Liver (tissue), 3 donors: Measurements from ENCODE around the gene TTLL7.

Experiments used
- ATF3 ChIP-seq: IDR thresholded peaks from 2 replicates; pipeline ENCODE4 v1.6.1; 2016; ENCODE audit warnings: antibody characterized with exemption
- CTCF ChIP-seq: fragments of 150-350 bp; IDR thresholded peaks from 2 replicates; pipeline ENCODE4 v1.5.1; 2017; ENCODE audit warnings: improper control_type of control experiment, low read depth, low read length; ENCODE audit not compliant: missing input control
- EGR1 ChIP-seq, 2 donors: IDR thresholded peaks; 2 replicates each; pipeline ENCODE4 v1.6.1; 2016 to 2018; ENCODE audit warnings: antibody characterized with exemption in 2 of 2, low read depth in 2 of 2
- FOXA2 ChIP-seq: IDR thresholded peaks from 2 replicates; pipeline ENCODE4 v1.6.1; 2016; ENCODE audit warnings: antibody characterized with exemption
- GABPA ChIP-seq, 2 donors: IDR thresholded peaks in 1 of 2; conservative IDR thresholded peaks in 1 of 2; 2 replicates each; pipeline ENCODE4 v1.6.1; 2016; ENCODE audit warnings: antibody characterized with exemption in 2 of 2, mild to moderate bottlenecking in 1 of 2, moderate library complexity in 1 of 2
- JUND ChIP-seq, 2 donors: IDR thresholded peaks; 2 replicates each; pipeline ENCODE4 v1.6.1; 2016; ENCODE audit warnings: antibody characterized with exemption in 2 of 2
- MAX ChIP-seq: IDR thresholded peaks from 2 replicates; pipeline ENCODE4 v1.6.1; 2016; ENCODE audit warnings: antibody characterized with exemption
- RAD21 ChIP-seq, 2 donors: IDR thresholded peaks; 2 replicates each; pipeline ENCODE4 v1.6.1; 2016; ENCODE audit warnings: antibody characterized with exemption in 2 of 2, mild to moderate bottlenecking in 2 of 2
- REST ChIP-seq: IDR thresholded peaks from 2 replicates; pipeline ENCODE4 v1.6.1; 2016; ENCODE audit warnings: antibody characterized with exemption, mild to moderate bottlenecking
- SP1 ChIP-seq: IDR thresholded peaks from 2 replicates; pipeline ENCODE4 v1.6.1; 2018; ENCODE audit warnings: antibody characterized with exemption, mild to moderate bottlenecking
- TAF1 ChIP-seq: conservative IDR thresholded peaks from 2 replicates; pipeline ENCODE4 v1.6.1; 2016; ENCODE audit warnings: antibody characterized with exemption, mild to moderate bottlenecking
- YY1 ChIP-seq: IDR thresholded peaks from 2 replicates; pipeline ENCODE4 v1.6.1; 2016; ENCODE audit warnings: antibody characterized with exemption, mild to moderate bottlenecking
- ZBTB33 ChIP-seq: IDR thresholded peaks from 2 replicates; pipeline ENCODE4 v1.6.1; 2016; ENCODE audit warnings: antibody characterized with exemption
- donor health status: healthy.
- donor health status: healthy.

GRCh38 chr1:83931658-83932253 lies 67.2 kb downstream of the TTLL7 start:
- TF ChIP-seq MAX (no peak), CTCF (peak; percentile 82), GABPA (IDR thresholded peaks at IDR 0.05 in 1 of 2, conservative IDR thresholded peaks at IDR 0.05 in 1 of 2) (no peak), ZBTB33 (no peak), SP1 (no peak), FOXA2 (no peak), ATF3 (no peak), RAD21 (IDR thresholded peaks at IDR 0.05) (peak; percentile 92 to 93), TAF1 (no peak), YY1 (no peak), EGR1 (IDR thresholded peaks at IDR 0.05; ENCODE audit: low read depth in 2 of 2) (no peak), JUND (IDR thresholded peaks at IDR 0.05) (no peak), REST (no peak)
